ENCODE results near the gene SDK1. TPM values are rescaled to one million over a fixed set of nuclear protein-coding genes. Genes with fewer than 3 reads are reported as not detected.

SDK1 gene
- total and polyA plus RNA-seq, 11 donors = 2.2 to 5.8 (median 3.4) TPM

GRCh38 chr7:3267966-3268690 is 32.9 kb upstream of the SDK1 start:
- 57 to 61% (median 57%) methylated on average over 8 to 9 of the region's 9 CpGs for WGBS, 4 donors
- DNase-seq (peak in 1 of 5 donors; percentile 8), ATAC-seq (peak in 2 of 4 donors; percentile 42 to 88)
- H3K4me3 ChIP-seq = no peak overlapping the region
- no peaks in the 10 kb centered on the region for H3K9me3 ChIP-seq
- no peak for TF ChIP-seq POLR2A (IDR thresholded peaks at IDR 0.05)
- TF ChIP-seq CTCF (IDR thresholded peaks at IDR 0.05) = no peak
- intact Hi-C loops (cut with DNase I) = no loop called here
- H3K27me3 ChIP-seq = peaks cover 0 to 4% (median 0%) of the 10 kb centered on the region in 9 donors
- H3K36me3 ChIP-seq = no peaks in the 10 kb centered on the region
- no peak overlapping the region for H3K27ac ChIP-seq
- no peaks in the 10 kb centered on the region for H3K4me1 ChIP-seq

- intact Hi-C loops (cut with DNase I) = no loop called here
- ATAC-seq (no peak), DNase-seq (no peak)
- Histone ChIP-seq H3K36me3 (no peaks in the 10 kb centered on the region), H3K4me3 (no peak overlapping the region), H3K9me3 (no peaks in the 10 kb centered on the region), H3K27ac (no peak overlapping the region), H3K27me3 (no peaks in the 10 kb centered on the region), H3K4me1 (no peaks in the 10 kb centered on the region)
- TF ChIP-seq POLR2A (IDR thresholded peaks at IDR 0.05) = no peak
- TF ChIP-seq CTCF (IDR thresholded peaks at IDR 0.05) = no peak
These were observed 30.7 kb upstream of the SDK1 start for GRCh38 chr7:3270362-3270761.

- Histone ChIP-seq H3K27me3 (no peaks in the 10 kb centered on the region), H3K36me3 (no peaks in the 10 kb centered on the region), H3K4me1 (no peaks in the 10 kb centered on the region), H3K4me3 (no peak overlapping the region), H3K27ac (no peak overlapping the region), H3K9me3 (no peaks in the 10 kb centered on the region)
- intact Hi-C loops (cut with DNase I) = no loop called here
- DNase-seq (no peak), ATAC-seq (no peak)
- TF ChIP-seq POLR2A (IDR thresholded peaks at IDR 0.05) (no peak), CTCF (IDR thresholded peaks at IDR 0.05) (no peak)
- WGBS, 4 donors = 76 to 95% (median 85%) methylated on average over 2 of the region's 2 CpGs
These were observed 29.8 kb upstream of the SDK1 start for GRCh38 chr7:3271298-3271697.

- no peak for TF ChIP-seq POLR2A (IDR thresholded peaks at IDR 0.05)
- TF ChIP-seq CTCF (IDR thresholded peaks at IDR 0.05) = no peak
- 69 to 83% (median 77%) methylated on average over 2 of the region's 2 CpGs for WGBS, 4 donors
- Histone ChIP-seq H3K27me3 (no peaks in the 10 kb centered on the region), H3K36me3 (no peaks in the 10 kb centered on the region), H3K4me3 (no peak overlapping the region), H3K27ac (no peak overlapping the region), H3K9me3 (peaks cover 0 to 2% (median 0%) of the 10 kb centered on the region in 12 donors), H3K4me1 (no peaks in the 10 kb centered on the region)
- ATAC-seq (peak in 1 of 4 donors; percentile 56), DNase-seq (no peak)
- intact Hi-C loops (cut with DNase I) = no loop called here
These were observed 28.3 kb upstream of the SDK1 start for GRCh38 chr7:3272691-3273141.
